Fibroblast of skin of back (primary cell): ENCODE data around the gene WLS. TPM values are rescaled to one million over a fixed set of nuclear protein-coding genes. Genes with fewer than 3 reads are reported as not detected.
"Not testable (repeated sequence)": the region's sequence is repeated elsewhere in the genome, so short reads cannot be mapped to it uniquely, and the experiment has no call there.

ENCODE experiments used
- DNase-seq: peaks from one replicate; pipeline ENCODE4 v3.0.0-alpha.2; 2013
- polyA plus RNA-seq, 2 experiments: library from polyadenylated mRNA; unstranded; fragments of 120-200 nt; gene quantifications; one replicate each; pipeline ENCODE4 v1.2.1, GENCODE V29; 2013; ENCODE audit not compliant: insufficient read length in 2 of 2

The WLS gene
- 58.0 TPM for polyA plus RNA-seq (2013, experiment 1 of 2; ENCODE audit: insufficient read length)
- polyA plus RNA-seq (2013, experiment 2 of 2; ENCODE audit: insufficient read length) = 50.1 TPM

DNA sequence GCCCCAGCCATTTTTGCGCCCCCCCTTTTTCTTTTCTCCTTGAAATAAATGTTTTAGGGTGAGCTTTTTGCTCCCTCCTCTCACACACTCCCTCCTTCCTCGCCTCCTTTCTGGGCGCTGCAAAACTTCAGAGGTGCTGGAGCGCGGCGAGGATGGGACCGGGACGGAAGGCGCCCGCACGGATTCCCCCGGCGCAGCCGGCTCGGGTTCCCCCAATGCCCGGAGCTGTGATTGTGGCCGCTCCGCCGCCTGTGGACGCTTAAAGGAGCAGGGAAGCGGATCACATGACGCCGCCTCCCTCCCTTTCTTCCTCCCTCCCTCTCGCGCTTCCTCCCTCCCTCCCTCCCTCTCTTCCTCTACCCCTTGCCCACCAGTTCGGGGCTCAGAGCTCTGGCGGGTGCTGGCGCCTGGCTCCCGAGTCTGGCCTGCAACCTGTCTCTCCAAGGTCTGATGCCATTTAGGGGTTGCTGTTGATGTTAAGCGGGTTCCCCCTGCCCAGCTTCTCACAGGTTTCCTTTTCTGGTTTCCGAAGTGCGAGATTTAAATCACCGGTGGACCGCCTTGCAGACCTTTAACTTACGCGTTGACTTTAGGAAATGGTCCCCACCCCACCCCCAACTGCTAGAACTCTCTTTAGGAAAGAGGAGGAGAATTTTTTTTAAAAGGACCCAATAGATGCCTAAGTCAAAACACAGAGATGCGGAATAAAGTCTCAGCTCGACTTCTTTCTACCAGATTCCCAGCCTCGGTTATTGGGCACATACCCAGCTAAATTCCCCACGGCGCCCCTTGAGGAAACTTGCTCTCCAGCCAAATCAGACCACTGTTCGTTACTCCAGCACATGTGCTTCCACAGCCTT lies at the start of gene WLS:
TSS of gene WLS (minus strand) at position 235 of the 860 bp plus-strand sequence. CDS start at position 11, 224 bp downstream.
- DNase-seq = peak; percentile 82

DNA sequence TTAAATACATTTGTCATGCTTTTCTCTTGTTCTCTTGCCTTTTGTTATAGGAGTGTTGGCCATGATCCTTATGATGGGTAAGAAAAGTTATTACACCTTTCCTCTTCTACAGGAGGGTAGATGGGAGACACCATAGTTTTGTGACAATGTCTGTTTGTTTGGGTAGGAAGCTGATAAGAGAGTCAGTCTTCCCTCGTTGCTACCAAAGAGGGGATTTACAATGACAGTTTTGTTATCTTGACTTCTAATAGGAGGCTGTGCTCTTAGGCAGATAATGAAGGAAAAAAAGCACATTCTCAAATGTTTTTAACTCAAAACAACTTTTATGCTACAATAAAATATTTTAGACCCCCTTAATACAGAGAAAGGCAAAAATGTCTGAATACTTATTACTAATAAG lies 48.0 kb upstream of the WLS start:
- DNase-seq = no peak

GRCh38 chr1:68279846-68280245 lies 47.5 kb upstream of the WLS start:
- DNase-seq = no peak

DNA sequence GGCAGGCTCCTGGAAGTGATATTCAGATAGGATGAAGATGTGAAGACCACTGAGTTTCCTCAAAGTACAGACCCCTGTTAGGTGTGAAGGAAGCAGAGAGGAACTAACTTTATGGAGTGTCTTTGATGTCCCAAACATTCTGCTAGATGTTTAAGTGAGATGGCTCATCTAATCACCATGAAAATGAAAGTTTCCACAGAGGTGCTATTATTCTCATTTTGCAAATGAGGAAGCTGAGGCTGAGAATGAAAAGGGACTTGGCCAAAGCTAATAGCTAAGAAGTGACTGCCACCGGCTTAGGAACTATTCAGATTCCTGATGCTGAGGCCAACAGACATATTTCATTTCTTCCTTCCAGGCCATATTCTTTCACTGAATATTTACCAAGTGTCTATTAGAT lies 45.9 kb upstream of the WLS start:
- DNase-seq = no peak

GRCh38 chr1:68276448-68276847 lies 44.1 kb upstream of the WLS start:
- no peak for DNase-seq

DNA sequence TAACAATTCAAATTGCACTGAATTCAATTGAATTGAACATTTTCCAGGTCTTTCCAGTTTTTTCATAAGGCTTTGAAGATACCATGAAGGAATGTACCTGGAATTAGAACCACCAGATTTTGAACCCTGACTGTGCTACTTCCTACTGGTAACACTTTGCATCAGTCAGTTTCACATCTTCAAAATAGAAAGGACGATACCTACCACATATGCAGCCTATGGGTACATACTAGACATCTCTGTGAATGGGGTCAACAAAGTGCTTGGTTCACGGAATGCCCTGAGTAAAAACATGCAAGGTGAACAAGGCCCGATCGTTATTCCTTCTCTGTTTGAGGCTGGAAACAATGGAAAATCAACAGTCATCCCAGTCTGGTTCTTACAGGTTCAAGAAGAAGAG lies 41.2 kb upstream of the WLS start:
- no peak for DNase-seq

GRCh38 chr1:68271596-68271995 lies 39.3 kb upstream of the WLS start:
- no peak for DNase-seq

DNA sequence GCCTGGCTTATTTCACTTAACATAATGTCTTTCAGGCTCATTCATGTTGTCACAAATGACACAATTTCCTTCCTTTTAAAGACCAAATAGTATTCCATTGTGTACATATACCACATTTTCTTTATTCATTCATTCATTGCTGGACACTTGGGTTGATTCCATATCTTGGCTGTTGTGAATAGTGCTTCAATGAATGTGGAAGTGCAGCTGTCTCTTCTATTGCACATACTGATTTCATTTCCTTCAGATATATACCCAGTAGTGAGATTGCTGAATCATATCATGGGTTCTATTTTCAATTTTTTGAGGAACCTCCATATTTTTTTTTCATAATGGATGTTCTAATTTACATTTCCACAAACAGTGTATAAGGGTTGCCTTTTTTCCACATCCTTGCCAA lies 38.6 kb upstream of the WLS start:
- no peak for DNase-seq

- DNase-seq = peak; percentile 72
Observed at GRCh38 chr1:68269637-68270430, 37.5 kb upstream of the WLS start.

GRCh38 chr1:68268896-68269483 lies 36.7 kb upstream of the WLS start:
- no peak for DNase-seq

DNA sequence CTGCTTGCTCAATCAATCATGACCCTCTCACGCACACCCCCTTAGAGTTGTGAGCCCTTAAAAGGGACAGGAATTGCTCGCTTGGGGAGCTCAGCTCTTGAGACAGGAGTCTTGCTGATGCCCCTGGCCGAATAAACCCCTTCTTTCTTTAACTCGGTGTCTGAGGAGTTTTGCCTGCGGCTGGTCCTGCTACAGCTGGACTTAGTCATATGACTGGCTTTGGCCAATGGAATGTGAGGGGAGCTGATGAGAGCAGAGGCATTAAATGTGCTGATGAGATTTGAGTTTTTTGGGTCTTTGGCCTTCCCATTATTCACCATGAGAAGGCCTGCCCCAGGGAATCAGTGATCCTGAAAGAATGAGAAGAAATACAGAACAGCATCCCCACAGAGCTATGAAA lies 24.5 kb upstream of the WLS start:
- DNase-seq = not testable (repeated sequence)

DNA sequence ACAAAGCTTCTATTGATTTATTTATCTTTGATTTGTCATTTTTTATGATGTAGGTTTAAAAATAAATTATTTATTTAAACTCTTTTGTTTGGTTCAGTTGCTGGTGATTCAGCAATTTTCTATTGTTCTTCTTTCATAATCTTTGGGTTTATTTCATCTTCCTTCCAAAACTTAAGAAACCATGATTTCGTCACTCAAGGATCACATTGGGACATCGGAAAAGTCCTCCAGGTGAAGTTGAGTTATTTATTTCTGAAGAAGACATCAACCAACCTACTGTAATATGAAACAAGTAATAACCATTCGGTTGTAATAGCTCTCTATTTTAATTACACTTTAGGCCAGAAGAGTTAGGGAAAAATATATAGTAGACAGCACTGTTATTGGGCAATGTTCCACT lies 23.0 kb upstream of the WLS start:
- DNase-seq = no peak

DNA sequence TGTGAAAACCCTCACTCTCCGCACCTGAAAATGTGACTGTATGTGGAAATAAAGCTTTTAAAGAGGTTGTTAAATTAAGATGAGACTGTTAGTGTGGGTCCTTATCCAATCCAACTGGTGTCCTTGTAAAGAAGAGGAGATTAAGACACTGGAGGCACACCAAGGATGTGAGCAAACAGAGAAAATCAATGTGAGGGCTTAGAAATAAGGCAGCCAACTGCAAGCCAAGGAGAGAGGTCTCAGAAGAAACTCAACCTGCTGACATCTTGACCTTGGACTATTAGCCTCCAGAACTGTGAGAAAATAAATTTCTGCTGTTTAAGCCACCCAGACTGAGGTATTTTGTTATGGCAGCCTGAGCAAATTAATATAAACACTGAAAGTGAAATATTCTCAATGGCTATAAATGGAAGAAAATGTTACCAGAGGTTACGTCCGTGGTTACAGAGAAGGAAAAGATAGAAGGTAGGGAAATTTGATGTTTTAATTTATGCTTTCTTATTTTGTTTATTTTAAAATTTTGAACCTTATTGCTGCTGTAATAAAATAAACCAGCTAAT lies 22.4 kb upstream of the WLS start:
- no peak for DNase-seq

GRCh38 chr1:68237040-68237439 lies 4.7 kb upstream of the WLS start:
- no peak for DNase-seq

- no peak for DNase-seq
Observed at GRCh38 chr1:68234094-68234493, 1.8 kb upstream of the WLS start.

DNA sequence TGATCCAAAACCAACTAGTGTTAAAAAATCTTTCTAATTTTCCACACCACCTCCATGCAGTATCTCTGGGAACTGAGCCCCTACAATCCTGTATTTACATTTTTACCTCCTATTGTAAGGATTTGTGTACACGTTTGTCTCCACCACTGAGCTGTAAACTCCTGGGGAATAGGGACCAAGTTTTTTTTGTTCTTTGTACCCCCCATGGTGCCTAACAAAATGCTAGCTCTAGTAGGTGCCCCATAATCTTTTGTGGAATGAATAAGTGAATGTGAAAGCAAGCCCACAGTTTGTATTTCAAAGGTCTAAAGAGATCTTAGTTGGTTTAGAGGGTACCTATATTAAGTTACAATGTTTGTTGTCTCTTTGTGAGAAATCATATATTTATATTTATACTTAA lies 879 bp upstream of the WLS start:
- no peak for DNase-seq

DNA sequence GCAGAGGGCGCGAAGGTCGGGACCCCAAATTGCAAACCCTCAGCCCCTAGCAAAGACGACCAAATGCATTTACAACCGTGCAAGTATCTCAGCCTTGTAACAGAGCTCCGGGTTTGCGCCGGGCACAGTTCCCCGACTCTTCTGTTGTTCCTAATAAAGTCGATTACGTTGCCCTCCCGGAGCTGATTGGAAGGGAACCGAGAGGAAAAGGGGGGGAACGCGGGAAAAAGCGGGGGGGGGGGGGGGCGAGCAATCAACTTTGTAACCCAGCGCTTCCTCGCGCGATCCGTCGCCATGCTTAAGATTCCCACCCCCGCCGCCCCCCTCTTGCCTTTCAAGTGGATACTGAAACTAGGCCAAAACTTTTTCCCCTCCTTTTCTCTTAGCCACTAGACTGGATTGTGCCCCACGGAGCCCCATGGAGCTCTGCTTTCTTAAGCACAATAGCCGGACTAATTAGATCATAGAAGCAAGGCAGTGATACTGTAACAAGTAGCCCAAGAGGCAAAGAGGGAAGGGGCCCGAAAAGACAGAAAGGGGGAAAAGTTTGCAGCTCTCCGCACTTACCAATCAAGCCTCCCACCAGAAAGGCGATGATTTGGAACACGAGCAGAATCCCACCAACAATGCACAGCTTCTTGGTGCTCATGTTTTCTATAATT lies 565 bp downstream of the WLS start:
- DNase-seq = peak; percentile 75

DNA sequence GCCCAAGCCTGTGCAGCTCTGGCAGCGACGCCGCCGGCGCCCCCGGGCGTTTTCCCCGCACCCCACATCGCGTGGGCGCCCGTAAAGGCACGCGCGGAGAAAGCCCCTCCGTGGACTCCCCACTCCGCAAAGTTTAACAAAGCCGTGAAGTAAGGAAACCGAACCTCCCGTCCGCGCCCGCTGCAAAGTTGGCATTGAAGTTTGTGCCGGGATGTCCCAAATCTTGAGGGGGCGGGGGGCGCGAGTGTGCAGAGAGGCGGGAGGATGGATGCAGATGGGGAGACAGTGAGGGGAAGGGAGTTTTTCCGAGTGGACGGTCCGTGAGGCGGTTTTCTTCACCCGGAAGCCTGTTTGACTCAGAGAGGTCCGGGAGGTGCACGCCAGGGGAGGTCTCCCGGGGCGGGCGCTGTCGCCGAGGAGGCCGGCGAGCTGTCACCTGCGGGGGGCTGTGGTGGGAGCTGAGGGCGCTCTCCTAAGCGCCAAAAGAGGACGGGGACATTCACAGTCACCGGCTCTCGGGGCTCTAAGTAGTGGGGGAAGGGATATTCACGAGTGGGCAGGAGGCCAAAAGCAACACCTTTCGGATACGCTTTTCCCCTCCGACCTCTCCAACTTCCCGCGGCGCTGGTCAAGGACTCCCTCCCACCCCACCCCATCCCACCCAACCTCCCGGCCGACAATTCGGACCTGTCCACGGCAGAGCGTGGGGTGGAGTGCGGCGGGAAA lies 1.3 kb downstream of the WLS start:
- no peak for DNase-seq

DNA sequence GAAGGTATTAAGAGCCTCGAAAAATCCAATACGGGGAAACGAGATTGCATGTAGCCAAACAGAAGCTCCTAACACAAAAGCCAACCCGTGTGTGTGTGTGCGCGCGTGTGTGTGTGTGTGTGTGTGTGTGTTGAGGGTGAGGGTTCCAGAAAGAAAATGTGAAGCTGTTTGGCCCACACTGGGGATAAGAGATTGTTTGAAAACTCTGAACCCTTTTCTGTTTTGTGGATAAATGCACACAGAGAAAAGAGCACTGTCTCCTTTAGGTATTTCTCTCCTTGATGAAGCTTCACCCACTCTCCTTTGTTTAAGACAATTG lies 1.9 kb downstream of the WLS start:
- DNase-seq = no peak

- DNase-seq = no peak
Observed at GRCh38 chr1:68229650-68230483, 2.5 kb downstream of the WLS start.

DNA sequence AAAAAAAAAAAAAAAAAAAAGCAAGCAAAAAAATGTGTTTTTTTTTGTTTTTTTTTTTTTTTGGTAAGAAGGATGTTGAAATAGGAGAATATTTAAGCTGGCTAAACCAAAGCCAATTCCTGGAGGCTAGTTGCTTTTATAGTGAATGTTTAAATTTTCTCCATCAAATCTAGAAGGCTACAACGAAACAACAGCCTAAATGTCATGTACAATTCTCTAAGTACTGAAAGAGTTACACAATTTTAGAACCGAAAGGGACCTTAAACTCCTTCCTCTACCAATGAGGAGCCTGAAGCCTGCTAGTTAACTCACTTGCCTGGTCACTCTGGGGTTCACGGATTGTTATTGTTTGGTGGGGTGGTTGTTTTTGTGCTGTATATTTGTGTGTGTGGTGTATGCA lies 3.5 kb downstream of the WLS start:
- DNase-seq = no peak
